Measurements from ENCODE around the gene MAP3K20.

- TF ChIP-seq POLR2A (IDR thresholded peaks at IDR 0.05): no peak
- no peak for TF ChIP-seq CTCF (IDR thresholded peaks at IDR 0.05 in 8 of 11, conservative IDR thresholded peaks at IDR 0.05 in 3 of 11)
- TF ChIP-seq POLR2AphosphoS5 (IDR thresholded peaks at IDR 0.05): no peak
These were observed 23.6 kb downstream of the MAP3K20 start for GRCh38 chr2:173099271-173099670.
